ENCODE measurements around the gene SLC41A3. TPM values are rescaled to one million over a fixed set of nuclear protein-coding genes. Genes with fewer than 3 reads are reported as not detected.
A peak's percentile ranks its signal among the peaks of the same experiment; 100 is the strongest.
"Not testable (repeated sequence)": the region's sequence is repeated elsewhere in the genome, so short reads cannot be mapped to it uniquely, and the experiment has no call there.

SLC41A3 gene
- total RNA-seq, 1 experiment from 2014 or later = 42.9 TPM

GRCh38 chr3:126087552-126088175 is 3.7 kb upstream of the SLC41A3 start:
- DNase-seq (ENCODE audit: low spot score) = no peak
- in situ Hi-C loops (cut with HindIII; ENCODE audit: low sequenced_read_pairs) = no loop called here

- in situ Hi-C loops (cut with HindIII; ENCODE audit: low sequenced_read_pairs) = no loop called here
- no peak for DNase-seq (ENCODE audit: low spot score)
Measured at GRCh38 chr3:126085841-126086240, 1.9 kb upstream of the SLC41A3 start.

DNA sequence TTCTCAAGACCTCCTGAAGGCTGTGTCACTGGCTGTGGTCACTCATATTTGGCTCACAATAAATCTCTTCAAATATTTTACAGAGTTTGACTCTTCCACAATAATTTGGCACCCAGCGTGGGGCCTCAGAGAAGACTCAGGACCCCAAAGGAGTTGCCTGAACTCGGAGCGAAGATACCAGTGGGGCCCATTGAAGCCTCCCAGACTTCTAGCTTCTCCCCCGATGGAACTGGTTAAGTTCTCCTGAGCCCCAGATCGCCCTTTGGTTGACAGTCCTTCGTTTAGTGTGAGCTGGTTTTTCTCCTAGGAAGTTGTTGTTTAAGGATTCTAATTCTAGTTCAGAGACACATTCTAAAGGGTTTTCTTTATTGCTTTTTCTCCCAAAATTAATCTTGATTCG is 1.4 kb upstream of the SLC41A3 start:
- DNase-seq (ENCODE audit: low spot score) = no peak
- in situ Hi-C loops (cut with HindIII; ENCODE audit: low sequenced_read_pairs) = no loop called here

DNA sequence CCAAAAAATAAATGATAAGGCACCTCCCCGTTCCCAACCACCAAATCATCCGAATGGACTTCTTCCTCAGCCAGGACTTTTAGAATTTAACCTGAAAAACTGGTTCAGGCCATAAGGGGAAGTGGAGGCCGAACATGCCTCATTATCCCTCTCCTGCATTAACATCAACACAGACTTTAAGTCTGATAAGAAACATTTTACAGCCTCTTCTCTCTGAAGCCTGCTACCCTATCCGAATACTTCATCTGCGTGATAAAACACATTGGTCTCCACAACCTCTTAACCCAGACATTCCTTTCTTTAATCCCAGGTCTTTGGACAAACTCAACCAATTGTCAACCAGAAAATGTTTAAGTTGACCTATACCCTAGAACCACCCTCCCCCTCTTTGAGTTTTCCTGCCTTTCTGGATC is 850 bp upstream of the SLC41A3 start:
- in situ Hi-C loops (cut with HindIII; ENCODE audit: low sequenced_read_pairs) = no loop called here

DNA sequence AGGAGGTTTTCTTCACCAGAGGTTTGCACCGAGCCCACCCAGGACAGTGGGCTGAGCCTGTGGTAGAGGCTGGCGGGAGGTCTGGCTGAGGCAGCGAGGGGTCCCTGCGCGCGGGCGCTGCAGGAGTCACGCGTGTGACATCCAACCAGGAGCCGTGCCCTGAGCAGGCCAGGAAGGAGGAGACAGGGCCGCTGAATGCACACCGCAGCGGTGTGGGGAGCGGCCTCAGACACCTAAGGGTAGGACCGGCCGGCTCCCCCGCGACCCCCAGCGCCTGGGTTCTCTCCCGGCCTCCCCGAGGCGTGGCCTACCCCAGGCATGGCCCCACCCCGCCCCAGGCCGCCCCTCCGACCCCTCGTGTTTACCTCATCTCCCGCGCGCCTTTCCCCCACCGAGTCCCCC is 412 bp downstream of the SLC41A3 start:
- in situ Hi-C loops (cut with HindIII; ENCODE audit: low sequenced_read_pairs) = no loop called here
- peak; percentile 59 for DNase-seq (ENCODE audit: low spot score)

More for the DNA sequence above, 850 bp upstream of the SLC41A3 start:
- no peak for DNase-seq (ENCODE audit: low spot score)

DNA sequence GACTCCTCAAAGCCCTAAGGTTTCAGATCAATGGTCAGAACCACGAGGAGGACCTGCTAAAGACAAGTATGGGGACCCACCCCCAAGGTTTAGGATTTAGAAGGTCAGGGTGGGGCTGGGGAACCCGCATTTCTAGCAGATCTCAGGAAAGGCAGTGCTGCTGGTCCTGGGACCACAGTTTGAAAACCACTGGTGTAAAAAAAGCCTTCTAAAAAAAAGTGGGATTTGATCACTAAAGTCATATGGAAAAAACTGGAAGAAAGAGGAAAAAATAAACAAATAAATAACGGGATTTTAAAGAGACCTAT is 832 bp downstream of the SLC41A3 start:
- in situ Hi-C loops (cut with HindIII; ENCODE audit: low sequenced_read_pairs) = no loop called here
- DNase-seq (ENCODE audit: low spot score) = no peak

GRCh38 chr3:126082362-126083137 is 1.4 kb downstream of the SLC41A3 start:
- in situ Hi-C loops (cut with HindIII; ENCODE audit: low sequenced_read_pairs) = no loop called here
- DNase-seq (ENCODE audit: low spot score) = no peak

GRCh38 chr3:126081618-126082361 is 2.1 kb downstream of the SLC41A3 start:
- peak; percentile 75 for DNase-seq (ENCODE audit: low spot score)
- in situ Hi-C loops (cut with HindIII; ENCODE audit: low sequenced_read_pairs) = no loop called here

GRCh38 chr3:126080970-126081369 is 3.0 kb downstream of the SLC41A3 start:
- in situ Hi-C loops (cut with HindIII; ENCODE audit: low sequenced_read_pairs) = no loop called here
- DNase-seq (ENCODE audit: low spot score) = no peak

DNA sequence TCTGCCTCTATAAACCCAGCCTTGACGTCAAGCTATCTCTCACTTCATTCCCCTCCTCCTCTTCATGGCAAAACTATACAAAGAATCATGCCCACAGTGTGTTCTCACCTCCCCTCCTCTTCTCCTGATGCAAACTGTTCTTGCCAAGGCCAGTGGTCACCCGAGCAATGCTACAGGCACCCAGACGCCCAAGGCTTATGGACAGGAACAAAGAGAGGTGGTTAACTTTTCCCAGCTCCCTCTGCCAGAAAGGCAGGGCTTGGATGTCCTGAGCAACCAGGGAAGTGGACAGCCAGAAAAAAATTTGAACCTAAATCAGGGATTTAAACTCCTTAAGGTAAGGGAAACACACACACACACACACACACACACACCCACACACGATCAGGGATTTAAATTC is 5.1 kb downstream of the SLC41A3 start:
- no peak for DNase-seq (ENCODE audit: low spot score)
- in situ Hi-C loops (cut with HindIII; ENCODE audit: low sequenced_read_pairs) = no loop called here

DNA sequence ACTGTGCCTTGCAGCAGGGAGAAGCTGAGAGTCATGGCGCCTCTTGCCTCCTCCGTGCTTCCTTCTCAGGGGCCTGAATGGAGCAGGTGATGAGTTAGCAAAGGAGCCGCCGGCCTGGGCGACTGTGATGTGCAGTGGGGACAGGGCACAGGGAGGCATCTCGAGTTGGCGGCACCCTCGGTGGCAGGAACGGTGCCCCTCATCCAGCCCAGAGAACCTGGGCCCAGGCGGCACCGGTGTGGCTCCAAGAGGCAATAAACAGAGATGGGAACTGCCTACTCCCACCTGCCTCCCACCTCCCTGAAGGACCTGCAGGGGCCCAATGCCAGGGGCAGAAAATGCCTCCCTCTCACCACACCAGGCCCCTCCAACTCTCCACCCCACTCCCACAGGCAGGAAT is 6.2 kb downstream of the SLC41A3 start:
- in situ Hi-C loops (cut with HindIII; ENCODE audit: low sequenced_read_pairs) = no loop called here
- no peak for DNase-seq (ENCODE audit: low spot score)

DNA sequence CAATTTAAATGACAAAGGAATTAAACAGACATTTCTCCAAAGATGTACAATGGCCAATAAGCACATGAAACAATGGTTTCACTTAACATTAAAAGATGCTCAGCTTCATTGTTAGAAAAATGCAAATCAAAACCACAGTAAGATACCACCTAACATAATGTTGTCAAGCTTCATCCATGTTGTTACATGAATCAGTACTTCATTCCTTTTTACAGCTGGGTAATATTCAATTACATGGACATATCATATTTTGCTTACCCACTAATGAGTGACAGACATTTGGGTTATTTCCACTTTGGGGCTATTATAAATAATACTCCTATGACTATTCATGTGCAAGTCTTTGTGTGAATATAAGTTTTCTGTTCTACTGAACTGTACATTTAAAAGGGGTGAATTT is 7.8 kb downstream of the SLC41A3 start:
- no peak for DNase-seq (ENCODE audit: low spot score)
- in situ Hi-C loops (cut with HindIII; ENCODE audit: low sequenced_read_pairs) = no loop called here

DNA sequence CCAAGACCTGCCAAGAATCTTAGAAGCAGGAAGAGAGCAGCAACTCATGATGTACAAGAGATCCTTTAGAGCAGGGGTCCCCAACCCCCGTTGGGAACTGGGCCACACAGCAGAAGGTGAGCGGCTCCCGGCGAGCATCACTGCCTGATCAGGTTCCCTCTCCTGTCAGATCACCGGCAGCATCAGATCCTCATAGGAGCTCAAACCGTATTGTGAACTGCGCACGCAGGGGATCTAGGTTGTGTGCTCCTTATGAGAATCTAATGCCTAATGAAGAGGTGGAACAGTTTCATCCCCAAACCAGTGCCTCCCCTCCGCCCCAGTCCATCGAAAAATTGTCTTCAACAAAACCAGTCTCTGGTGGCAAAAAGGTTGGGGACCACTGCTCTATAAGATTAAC is 13.8 kb downstream of the SLC41A3 start:
- DNase-seq (ENCODE audit: low spot score) = peak; percentile 53
- in situ Hi-C loops (cut with HindIII; ENCODE audit: low sequenced_read_pairs) = no loop called here

- in situ Hi-C loops (cut with HindIII; ENCODE audit: low sequenced_read_pairs) = no loop called here
- DNase-seq (ENCODE audit: low spot score) = no peak
Measured at GRCh38 chr3:126067959-126068358, 16.0 kb downstream of the SLC41A3 start.

- DNase-seq (ENCODE audit: low spot score); in situ Hi-C loops (cut with HindIII; ENCODE audit: low sequenced_read_pairs): not testable (repeated sequence)
Measured at GRCh38 chr3:126066676-126067075, 17.2 kb downstream of the SLC41A3 start.

DNA sequence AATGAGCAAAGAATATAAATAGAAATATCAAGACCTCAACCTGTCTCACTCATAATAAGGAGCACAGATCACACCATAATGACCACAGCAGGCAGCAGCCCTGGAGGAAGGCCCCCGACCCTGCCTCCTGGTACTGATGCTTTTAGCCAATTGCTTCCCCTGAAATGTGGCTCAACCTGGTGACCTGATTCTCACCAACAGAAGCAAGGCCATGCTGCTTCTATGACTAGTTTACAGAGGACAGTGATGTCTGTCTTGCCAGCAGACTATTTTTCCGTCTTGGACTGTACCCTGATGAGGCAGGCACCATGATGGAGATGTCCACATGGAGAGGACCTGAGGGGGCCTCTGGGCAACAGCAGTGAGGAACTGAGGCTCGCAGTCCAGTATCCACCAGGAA is 18.0 kb downstream of the SLC41A3 start:
- DNase-seq (ENCODE audit: low spot score) = peak; percentile 39
- in situ Hi-C loops (cut with HindIII; ENCODE audit: low sequenced_read_pairs) = no loop called here

DNA sequence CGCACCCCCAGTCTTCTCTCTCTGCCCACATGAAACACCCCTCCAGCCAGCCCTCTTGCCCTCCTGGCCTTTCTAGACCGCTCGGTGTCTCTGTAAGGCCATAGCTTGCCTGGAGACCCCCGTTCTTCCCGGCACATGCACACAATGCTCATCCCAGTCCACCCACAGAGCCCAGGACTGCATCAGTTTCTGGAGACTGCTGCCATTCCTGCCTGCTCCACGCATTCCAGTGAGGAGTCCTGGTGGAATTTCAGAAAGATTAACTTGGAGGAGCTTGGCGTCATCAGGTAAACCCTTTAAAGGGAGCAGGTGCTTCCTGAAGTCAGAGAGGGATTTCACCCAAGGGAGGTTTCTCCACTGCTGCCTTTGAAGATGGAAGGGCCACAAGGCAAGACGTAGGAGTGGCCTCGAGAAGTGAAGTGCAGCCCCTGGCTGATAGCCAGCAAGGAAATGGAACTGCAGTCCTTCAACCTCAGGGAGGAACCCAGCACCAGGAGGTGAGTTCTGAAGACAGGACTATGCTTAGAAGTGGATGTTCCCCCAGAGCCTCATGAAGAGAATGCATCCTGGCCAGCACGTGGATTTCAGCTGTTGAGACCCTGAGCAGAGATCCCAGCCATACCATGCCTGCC is 19.2 kb downstream of the SLC41A3 start:
- in situ Hi-C loops (cut with HindIII; ENCODE audit: low sequenced_read_pairs) = no loop called here
- DNase-seq (ENCODE audit: low spot score) = no peak

DNA sequence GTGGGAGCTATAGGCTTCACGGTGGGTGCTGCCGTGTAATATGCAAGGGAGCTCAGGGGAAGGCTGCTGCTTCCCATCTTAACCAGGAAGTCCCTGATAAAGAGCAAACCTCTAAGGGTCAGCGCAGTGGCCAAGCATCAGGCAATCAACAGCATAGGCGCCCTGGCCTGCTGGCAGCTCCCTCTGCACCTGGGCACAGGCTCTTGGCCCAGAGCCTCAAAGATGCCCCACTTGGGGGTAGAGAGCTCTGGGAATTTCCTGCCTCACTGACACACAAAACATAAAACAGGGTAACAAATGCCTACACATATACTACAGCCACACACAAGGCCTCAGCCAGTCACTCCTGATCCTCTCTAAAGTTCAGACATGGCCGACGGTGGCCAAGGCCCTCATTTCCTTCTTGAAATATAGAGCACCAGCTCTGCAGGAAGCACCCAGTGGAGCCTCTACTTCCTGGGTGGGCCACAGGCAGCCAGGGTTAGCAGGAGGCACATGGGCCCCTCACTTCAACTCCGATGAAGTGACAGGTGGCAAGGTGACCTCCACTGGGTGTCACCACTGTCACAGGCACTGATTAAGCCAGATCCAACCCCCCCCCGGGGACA is 20.5 kb downstream of the SLC41A3 start:
- in situ Hi-C loops (cut with HindIII; ENCODE audit: low sequenced_read_pairs) = no loop called here
- no peak for DNase-seq (ENCODE audit: low spot score)

DNA sequence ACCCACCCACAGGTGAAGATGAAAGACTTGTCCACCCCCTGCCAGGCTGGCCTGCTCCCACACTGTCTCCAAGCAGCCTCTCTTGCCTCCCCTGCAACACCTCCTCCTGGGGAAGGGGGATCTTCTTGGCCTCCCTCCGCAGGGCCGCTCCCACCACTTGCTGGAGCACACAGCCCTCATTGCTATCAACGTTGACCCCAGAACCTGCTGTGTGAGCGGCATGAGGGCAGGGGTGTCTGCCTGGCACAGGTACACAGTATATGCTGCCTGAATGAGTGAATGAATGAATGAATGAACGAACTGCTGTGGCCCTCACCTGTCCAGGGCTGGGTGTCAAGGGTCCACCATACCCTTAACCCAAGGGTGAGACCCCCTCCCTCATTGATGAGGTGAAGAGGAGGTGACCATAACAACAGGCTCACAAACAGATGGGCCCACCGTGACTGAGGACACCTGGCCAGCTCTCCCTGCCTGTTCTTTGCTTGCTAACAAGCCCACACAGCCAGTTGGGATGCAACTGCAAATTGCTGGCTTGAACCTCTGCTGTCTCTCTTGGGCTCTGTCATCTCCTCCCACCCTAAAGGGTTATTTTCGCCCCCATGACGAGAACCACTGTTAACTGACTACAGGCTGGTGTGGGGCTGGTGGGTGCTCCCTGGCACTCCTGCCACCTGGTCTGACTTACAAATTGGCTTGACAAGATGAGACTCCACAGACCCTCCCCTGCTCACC is 22.5 kb downstream of the SLC41A3 start:
- in situ Hi-C loops (cut with HindIII; ENCODE audit: low sequenced_read_pairs) = no loop called here
- DNase-seq (ENCODE audit: low spot score) = no peak

Measured in G401 (cell line).